Measurements from ENCODE around the gene HMGB2. TPM values are rescaled to one million over a fixed set of nuclear protein-coding genes. Genes with fewer than 3 reads are reported as not detected.

The HMGB2 gene
- total RNA-seq, 4 donors from 2014 or later = 13.3 to 47.8 (median 30.7) TPM

Other genes starting within 250 kb of the HMGB2 start
- gene GALNT7, start 165.5 kb downstream of the HMGB2 start, total RNA-seq = 10 to 100 TPM; 15.6 to 38.2 (median 23.8) TPM
- 10 to 100 TPM; 22.2 to 47.9 (median 29.8) TPM for gene SAP30, start 36.6 kb upstream of the HMGB2 start, total RNA-seq
- gene SCRG1, start 64.8 kb upstream of the HMGB2 start, total RNA-seq = under 1 TPM in 2 of 4 donors, not detected in 2; 0.11 to 0.27 TPM
- 1 to 10 TPM; 2.0 to 8.9 (median 4.0) TPM for gene HAND2, start 195.9 kb upstream of the HMGB2 start, total RNA-seq